Stimulated activated CD4-positive, alpha-beta T cell treated with anti-CD3 and anti-CD28 coated beads, TNF-alpha, amount 100 ng/mL, for 24 hours (primary cell): ENCODE results near the gene WRAP53.

Experiments
- DNase-seq, 3 experiments: peaks; one replicate each; pipeline ENCODE4 v3.0.0-alpha.2; 2020; ENCODE audit warnings: low read depth in 3 of 3

Gene WRAP53

GRCh38 chr17:7745748-7746470, 57.6 kb downstream of the WRAP53 start:
- no peak for DNase-seq

GRCh38 chr17:7747635-7748071, 59.4 kb downstream of the WRAP53 start:
- no peak for DNase-seq

GRCh38 chr17:7748076-7748775, 59.9 kb downstream of the WRAP53 start:
- DNase-seq, result no peak

- DNase-seq, result no peak
Measured at GRCh38 chr17:7750321-7750821, 62.1 kb downstream of the WRAP53 start.
